K562 (cell line): Measurements from ENCODE around the gene EFEMP2. TPM values are rescaled to one million over a fixed set of nuclear protein-coding genes. Genes with fewer than 3 reads are reported as not detected.

Experiments used
- CBX8 ChIP-seq: fragments of 200-600 bp; sonication (generic); IDR thresholded peaks from 2 replicates; pipeline ENCODE4 v1.6.1; 2012; ENCODE audit warnings: borderline replicate concordance, mixed run types, low read depth, mild to moderate bottlenecking, moderate library complexity, mixed read lengths, low read length, control low read depth, inconsistent platforms; ENCODE audit not compliant: poor library complexity, severe bottlenecking; ENCODE audit errors: extremely low read depth
- CHCHD3 ChIP-seq: fragments of 250-450 bp; sonication (Bioruptor Pico); IDR thresholded peaks from 2 replicates; pipeline ENCODE4 v2.1.2; 2022; ENCODE audit warnings: mild to moderate bottlenecking
- ESRRA ChIP-seq: fragments of 450-650 bp; IDR thresholded peaks from 2 replicates; pipeline ENCODE4 v1.6.1; 2014; ENCODE audit warnings: low read depth, mild to moderate bottlenecking, moderate library complexity, borderline replicate concordance
- GABPB1 ChIP-seq: sonication (generic); formaldehyde crosslinking; IDR thresholded peaks from 2 replicates; pipeline ENCODE4 v1.8.0; 2022; ENCODE audit warnings: mild to moderate bottlenecking, missing genetic modification reagents
- HNRNPLL ChIP-seq: fragments of 200-400 bp; formaldehyde crosslinking; IDR thresholded peaks from 2 replicates; pipeline ENCODE4 v1.6.1; 2017; ENCODE audit warnings: low read length, low read depth, mild to moderate bottlenecking; ENCODE audit not compliant: poor library complexity, severe bottlenecking
- ILF3 ChIP-seq: fragments of 450-650 bp; IDR thresholded peaks from 2 replicates; pipeline ENCODE4 v1.6.1; 2018; ENCODE audit warnings: antibody characterized with exemption, mild to moderate bottlenecking, moderate library complexity, borderline replicate concordance
- RBM22 ChIP-seq: fragments of 200-400 bp; formaldehyde crosslinking; IDR thresholded peaks from 2 replicates; pipeline ENCODE4 v1.6.1; 2018; ENCODE audit warnings: low read length, low read depth; ENCODE audit not compliant: poor library complexity, severe bottlenecking
- polyA plus RNA-seq, 8 experiments: library from polyadenylated mRNA; depleted of rRNA in 4 of 8; stranded (reverse) in 5 of 8; unstranded in 3 of 8; fragments of >200 nt; fragmentation: Nextera tagmentation in 2 of 8; fragmentation: Illumina TruSeq in 1 of 8; extraction: Ambion mirVana in 2 of 8; extraction: Trizol in 1 of 8; gene quantifications; 2 replicates each; pipeline versions ENCODE4 v1.2.1 to v1.2.3, GENCODE V29; 2011 to 2014; ENCODE audit warnings: inconsistent platforms in 1 of 8, missing spikeins in 1 of 8
- total RNA-seq, 7 experiments: library from RNA; depleted of rRNA in 6 of 7; stranded (reverse); fragments of >200 nt in 6 of 7; fragmentation: Illumina TruSeq in 2 of 7; extraction: Trizol in 2 of 7; gene quantifications; 2 replicates each; pipeline versions ENCODE4 v1.2.1 to v1.2.3, GENCODE V29; 2011 to 2021; ENCODE audit warnings: low replicate concordance in 1 of 7
- TF ChIP-seq, protein P1 (sequence below): fragments of 450-650 bp; IDR thresholded peaks from 2 replicates; pipeline ENCODE4 v1.6.1; 2016; ENCODE audit warnings: mild to moderate bottlenecking
- TF ChIP-seq, protein P2 (sequence below): fragments of 450-650 bp; IDR thresholded peaks from 2 replicates; pipeline ENCODE4 v1.6.1; 2016; ENCODE audit warnings: low read depth
- TF ChIP-seq, protein P3 (sequence below): fragments of 450-650 bp; IDR thresholded peaks from 2 replicates; pipeline ENCODE4 v1.6.1; 2016; ENCODE audit warnings: antibody characterized with exemption
- TF ChIP-seq, protein P4 (sequence below): fragments of 250-450 bp; sonication (Bioruptor Pico); IDR thresholded peaks from 2 replicates; pipeline ENCODE4 v1.5.0; 2020; ENCODE audit warnings: mild to moderate bottlenecking, borderline replicate concordance

The EFEMP2 gene
- total and polyA plus RNA-seq, 9 of the 15 experiments (the other 6 are each of a cell fraction or from before 2014, with no cell fraction given), result 0.07 to 2.9 (median 0.69) TPM; not detected in 1

DNA sequence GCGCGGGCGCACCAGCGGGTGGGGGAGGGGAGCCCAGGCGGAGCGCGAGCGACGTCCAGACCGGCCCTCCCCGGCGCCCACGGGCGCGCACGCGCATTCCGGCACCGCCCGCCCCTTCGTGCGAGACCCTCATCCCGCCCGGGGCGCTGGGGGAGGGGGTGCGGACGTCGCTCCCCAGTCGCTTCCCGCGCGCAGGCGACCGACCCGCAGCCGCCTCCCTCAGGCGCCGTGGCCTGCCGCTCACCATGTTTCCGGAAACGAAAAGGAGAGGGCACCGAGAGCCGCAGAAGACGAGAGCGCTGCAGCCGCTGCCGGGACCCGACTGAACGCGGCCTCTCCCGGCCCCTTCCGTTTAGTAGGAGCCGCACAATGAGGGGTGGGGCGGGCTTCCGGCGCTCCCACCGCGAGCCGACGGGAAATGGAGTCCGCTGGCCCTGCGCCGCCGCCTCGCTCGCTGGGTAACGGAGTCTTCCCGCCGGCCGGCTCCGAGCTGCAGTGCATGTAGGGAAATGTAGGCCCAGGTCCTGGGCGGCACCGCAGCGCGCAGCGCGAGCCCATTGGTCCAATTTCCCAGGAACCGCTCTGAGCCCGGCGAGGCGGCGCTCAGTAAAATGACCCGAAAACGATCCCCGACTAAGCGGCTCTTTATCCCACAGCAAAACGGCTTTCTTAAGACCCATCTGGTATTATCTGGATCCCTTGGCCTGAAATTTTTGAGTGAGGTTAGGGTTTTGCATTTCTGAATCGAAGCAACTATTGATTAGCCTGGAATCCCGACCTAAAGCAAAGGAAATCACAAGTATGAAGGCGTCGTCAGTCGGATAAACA is 14.5 kb downstream of the EFEMP2 start, which contains the start of gene CFL1 (continued):
- TF ChIP-seq GABPB1 (peak; percentile 98), CBX8 (no peak), CHCHD3 (CRISPR knock-in tag) (0 out of 2 replicates have a peak, but pooled peaks have one; percentile 44), ESRRA (peak; percentile 66), HNRNPLL (peak; percentile 75), RBM22 (peak; percentile 80), ILF3 (peak; percentile 81; the same call in 1 of the 2 replicates)
- TF ChIP-seq, protein P1, sequence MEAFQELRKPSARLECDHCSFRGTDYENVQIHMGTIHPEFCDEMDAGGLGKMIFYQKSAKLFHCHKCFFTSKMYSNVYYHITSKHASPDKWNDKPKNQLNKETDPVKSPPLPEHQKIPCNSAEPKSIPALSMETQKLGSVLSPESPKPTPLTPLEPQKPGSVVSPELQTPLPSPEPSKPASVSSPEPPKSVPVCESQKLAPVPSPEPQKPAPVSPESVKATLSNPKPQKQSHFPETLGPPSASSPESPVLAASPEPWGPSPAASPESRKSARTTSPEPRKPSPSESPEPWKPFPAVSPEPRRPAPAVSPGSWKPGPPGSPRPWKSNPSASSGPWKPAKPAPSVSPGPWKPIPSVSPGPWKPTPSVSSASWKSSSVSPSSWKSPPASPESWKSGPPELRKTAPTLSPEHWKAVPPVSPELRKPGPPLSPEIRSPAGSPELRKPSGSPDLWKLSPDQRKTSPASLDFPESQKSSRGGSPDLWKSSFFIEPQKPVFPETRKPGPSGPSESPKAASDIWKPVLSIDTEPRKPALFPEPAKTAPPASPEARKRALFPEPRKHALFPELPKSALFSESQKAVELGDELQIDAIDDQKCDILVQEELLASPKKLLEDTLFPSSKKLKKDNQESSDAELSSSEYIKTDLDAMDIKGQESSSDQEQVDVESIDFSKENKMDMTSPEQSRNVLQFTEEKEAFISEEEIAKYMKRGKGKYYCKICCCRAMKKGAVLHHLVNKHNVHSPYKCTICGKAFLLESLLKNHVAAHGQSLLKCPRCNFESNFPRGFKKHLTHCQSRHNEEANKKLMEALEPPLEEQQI, result no peak
- TF ChIP-seq, protein P2, sequence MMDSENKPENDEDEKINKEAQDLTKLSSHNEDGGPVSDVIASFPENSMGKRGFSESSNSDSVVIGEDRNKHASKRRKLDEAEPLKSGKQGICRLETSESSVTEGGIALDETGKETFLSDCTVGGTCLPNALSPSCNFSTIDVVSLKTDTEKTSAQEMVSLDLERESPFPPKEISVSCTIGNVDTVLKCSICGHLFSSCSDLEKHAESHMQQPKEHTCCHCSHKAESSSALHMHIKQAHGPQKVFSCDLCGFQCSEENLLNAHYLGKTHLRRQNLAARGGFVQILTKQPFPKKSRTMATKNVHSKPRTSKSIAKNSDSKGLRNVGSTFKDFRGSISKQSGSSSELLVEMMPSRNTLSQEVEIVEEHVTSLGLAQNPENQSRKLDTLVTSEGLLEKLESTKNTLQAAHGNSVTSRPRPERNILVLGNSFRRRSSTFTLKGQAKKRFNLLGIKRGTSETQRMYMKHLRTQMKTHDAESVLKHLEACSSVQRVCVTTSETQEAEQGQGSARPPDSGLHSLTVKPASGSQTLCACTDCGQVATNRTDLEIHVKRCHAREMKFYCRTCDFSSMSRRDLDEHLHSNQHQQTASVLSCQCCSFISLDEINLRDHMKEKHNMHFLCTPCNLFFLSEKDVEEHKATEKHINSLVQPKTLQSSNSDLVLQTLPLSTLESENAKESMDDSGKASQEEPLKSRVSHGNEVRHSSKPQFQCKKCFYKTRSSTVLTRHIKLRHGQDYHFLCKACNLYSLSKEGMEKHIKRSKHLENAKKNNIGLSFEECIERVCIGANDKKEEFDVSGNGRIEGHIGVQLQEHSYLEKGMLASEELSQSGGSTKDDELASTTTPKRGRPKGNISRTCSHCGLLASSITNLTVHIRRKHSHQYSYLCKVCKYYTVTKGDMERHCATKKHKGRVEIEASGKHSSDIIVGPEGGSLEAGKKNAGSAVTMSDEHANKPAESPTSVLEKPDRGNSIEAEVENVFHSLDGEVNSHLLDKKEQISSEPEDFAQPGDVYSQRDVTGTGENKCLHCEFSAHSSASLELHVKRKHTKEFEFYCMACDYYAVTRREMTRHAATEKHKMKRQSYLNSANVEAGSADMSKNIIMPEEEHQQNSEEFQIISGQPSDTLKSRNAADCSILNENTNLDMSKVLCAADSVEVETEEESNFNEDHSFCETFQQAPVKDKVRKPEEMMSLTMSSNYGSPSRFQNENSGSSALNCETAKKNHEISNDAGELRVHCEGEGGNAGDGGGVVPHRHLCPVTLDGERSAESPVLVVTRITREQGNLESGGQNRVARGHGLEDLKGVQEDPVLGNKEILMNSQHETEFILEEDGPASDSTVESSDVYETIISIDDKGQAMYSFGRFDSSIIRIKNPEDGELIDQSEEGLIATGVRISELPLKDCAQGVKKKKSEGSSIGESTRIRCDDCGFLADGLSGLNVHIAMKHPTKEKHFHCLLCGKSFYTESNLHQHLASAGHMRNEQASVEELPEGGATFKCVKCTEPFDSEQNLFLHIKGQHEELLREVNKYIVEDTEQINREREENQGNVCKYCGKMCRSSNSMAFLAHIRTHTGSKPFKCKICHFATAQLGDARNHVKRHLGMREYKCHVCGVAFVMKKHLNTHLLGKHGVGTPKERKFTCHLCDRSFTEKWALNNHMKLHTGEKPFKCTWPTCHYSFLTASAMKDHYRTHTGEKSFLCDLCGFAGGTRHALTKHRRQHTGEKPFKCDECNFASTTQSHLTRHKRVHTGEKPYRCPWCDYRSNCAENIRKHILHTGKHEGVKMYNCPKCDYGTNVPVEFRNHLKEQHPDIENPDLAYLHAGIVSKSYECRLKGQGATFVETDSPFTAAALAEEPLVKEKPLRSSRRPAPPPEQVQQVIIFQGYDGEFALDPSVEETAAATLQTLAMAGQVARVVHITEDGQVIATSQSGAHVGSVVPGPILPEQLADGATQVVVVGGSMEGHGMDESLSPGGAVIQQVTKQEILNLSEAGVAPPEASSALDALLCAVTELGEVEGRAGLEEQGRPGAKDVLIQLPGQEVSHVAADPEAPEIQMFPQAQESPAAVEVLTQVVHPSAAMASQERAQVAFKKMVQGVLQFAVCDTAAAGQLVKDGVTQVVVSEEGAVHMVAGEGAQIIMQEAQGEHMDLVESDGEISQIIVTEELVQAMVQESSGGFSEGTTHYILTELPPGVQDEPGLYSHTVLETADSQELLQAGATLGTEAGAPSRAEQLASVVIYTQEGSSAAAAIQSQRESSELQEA, result no peak
- TF ChIP-seq, protein P3, sequence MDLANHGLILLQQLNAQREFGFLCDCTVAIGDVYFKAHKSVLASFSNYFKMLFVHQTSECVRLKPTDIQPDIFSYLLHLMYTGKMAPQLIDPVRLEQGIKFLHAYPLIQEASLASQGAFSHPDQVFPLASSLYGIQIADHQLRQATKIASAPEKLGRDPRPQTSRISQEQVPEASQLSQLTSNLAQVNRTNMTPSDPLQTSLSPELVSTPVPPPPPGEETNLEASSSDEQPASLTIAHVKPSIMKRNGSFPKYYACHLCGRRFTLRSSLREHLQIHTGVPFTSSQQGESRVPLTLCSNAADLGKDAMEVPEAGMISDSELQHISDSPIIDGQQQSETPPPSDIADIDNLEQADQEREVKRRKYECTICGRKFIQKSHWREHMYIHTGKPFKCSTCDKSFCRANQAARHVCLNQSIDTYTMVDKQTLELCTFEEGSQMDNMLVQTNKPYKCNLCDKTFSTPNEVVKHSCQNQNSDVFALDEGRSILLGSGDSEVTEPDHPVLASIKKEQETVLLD, result no peak
- TF ChIP-seq, protein P4, sequence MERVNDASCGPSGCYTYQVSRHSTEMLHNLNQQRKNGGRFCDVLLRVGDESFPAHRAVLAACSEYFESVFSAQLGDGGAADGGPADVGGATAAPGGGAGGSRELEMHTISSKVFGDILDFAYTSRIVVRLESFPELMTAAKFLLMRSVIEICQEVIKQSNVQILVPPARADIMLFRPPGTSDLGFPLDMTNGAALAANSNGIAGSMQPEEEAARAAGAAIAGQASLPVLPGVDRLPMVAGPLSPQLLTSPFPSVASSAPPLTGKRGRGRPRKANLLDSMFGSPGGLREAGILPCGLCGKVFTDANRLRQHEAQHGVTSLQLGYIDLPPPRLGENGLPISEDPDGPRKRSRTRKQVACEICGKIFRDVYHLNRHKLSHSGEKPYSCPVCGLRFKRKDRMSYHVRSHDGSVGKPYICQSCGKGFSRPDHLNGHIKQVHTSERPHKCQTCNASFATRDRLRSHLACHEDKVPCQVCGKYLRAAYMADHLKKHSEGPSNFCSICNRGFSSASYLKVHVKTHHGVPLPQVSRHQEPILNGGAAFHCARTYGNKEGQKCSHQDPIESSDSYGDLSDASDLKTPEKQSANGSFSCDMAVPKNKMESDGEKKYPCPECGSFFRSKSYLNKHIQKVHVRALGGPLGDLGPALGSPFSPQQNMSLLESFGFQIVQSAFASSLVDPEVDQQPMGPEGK (CRISPR knock-in tag), result no peak
